ENCODE results near the gene WNT1. TPM values are rescaled to one million over a fixed set of nuclear protein-coding genes. Genes with fewer than 3 reads are reported as not detected.

Gene WNT1
- polyA plus RNA-seq, 1 experiment = not detected

DNA sequence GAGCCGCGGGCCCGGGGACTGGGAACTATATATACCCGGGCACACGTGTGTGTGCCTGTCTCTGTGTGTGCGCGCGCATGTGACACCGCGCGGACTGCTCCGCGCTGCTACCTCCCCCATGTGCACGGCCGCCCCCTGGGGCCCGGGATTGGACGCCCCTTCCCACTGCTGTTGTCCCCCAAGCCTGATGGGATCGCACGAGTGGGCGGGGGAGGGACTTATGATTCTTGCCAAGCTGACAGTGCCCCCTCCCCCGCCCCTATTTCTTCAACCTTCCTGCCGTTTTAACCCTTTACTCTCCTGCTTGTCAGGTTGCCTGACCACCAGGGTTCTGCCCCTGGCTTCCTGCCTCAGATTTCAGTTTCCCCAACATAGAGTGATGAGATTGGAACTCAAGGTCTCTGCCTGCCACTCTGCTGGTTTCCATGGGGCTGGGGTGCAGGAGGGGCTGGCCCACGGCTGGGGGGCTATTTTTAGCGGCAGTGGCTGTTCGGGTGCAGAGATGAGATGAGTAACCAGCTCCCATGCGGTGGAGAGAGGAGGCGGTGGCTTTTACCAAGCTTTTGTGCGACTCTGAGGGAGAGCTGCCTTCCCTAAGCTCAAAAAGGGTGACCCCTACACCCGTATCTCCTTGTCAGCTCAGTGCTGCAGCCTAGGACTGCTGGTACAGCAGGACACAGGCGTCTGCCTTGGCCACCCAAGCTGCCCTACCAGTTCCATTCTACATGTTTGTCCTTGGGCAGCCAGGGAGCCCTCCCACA lies 21.4 kb downstream of the WNT1 start, which contains the start of gene DDN:
DDN (minus strand) TSS at position 5 of the 761 bp plus-strand sequence. CDS start 88 bp downstream, outside the sequence.
- no peak for DNase-seq (ENCODE audit: low read depth)
- POLR2A ChIA-PET = no interaction called here

GRCh38 chr12:49000346-49000745 lies 22.2 kb downstream of the WNT1 start:
- TF ChIP-seq, protein P1, sequence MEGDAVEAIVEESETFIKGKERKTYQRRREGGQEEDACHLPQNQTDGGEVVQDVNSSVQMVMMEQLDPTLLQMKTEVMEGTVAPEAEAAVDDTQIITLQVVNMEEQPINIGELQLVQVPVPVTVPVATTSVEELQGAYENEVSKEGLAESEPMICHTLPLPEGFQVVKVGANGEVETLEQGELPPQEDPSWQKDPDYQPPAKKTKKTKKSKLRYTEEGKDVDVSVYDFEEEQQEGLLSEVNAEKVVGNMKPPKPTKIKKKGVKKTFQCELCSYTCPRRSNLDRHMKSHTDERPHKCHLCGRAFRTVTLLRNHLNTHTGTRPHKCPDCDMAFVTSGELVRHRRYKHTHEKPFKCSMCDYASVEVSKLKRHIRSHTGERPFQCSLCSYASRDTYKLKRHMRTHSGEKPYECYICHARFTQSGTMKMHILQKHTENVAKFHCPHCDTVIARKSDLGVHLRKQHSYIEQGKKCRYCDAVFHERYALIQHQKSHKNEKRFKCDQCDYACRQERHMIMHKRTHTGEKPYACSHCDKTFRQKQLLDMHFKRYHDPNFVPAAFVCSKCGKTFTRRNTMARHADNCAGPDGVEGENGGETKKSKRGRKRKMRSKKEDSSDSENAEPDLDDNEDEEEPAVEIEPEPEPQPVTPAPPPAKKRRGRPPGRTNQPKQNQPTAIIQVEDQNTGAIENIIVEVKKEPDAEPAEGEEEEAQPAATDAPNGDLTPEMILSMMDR (IDR thresholded peaks at IDR 0.05; ENCODE audit: insufficient read depth, low read depth, low read length) = no peak
- Histone ChIP-seq H3K36me3 (ENCODE audit: control insufficient read depth, insufficient read depth, low read length) (peaks cover 23% of the 10 kb centered on the region), H3K27me3 (ENCODE audit: control insufficient read depth, insufficient read depth, low read length) (0 out of 2 replicates have a peak, but pooled peaks cover 2% of the 10 kb centered on the region), H3K4me3 (ENCODE audit: low read depth, low read length) (no peak overlapping the region)
- no peak for DNase-seq (ENCODE audit: low read depth)
- POLR2A ChIA-PET = no interaction called here
- CTCF ChIA-PET = interaction anchor here (1.1 to 27.0 kb wide), 6 partner anchors 11 to 148 kb away, joined by 3 to 757 read pairs (median 6); partner anchors contain the start of genes DDX23, WNT1 and WNT10B

More for the DNA sequence above, 21.4 kb downstream of the WNT1 start, which contains the start of gene DDN:
- Histone ChIP-seq H3K27me3 (ENCODE audit: control insufficient read depth, insufficient read depth, low read length) (0 out of 2 replicates have a peak, but pooled peaks cover 2% of the 10 kb centered on the region), H3K4me3 (ENCODE audit: low read depth, low read length) (peak within 1 kb of the TSS; percentile 33), H3K36me3 (ENCODE audit: control insufficient read depth, insufficient read depth, low read length) (peaks cover 19% of the 10 kb centered on the region)
- CTCF ChIA-PET = interaction anchor here (1.0 to 27.0 kb wide), 6 partner anchors 12 to 147 kb away, joined by 3 to 757 read pairs (median 6); partner anchors contain the start of genes DDX23, WNT1 and WNT10B
- TF ChIP-seq, protein P1 (IDR thresholded peaks at IDR 0.05; ENCODE audit: insufficient read depth, low read depth, low read length) = no peak

DNA sequence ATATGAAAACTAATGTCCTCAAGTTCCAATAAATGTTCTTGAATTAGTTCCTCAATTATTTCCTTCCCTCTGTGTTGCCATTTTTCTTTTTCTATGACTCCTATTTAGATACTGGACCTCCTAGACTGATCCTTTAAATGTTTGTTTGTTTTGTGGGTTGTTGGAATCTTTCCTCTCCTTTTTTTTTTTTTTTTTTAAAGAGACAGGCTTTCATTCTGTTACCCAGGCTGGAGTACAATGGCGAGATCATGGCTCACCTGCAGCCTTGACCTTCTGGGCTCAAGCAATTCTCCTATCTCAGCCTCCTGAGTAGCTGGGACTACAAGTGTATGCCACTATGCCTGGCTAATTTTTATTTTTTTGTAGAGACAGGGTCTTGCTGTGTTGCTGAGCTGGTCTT lies 30.8 kb downstream of the WNT1 start:
- ChIA-PET POLR2A (no interaction called here), CTCF (interaction anchor here (0.6 to 2.1 kb wide), 5 partner anchors 9 to 99 kb away, joined by 3 to 8 read pairs (median 5); no protein-coding TSS in a partner anchor)
- DNase-seq (ENCODE audit: low read depth) = no peak
- TF ChIP-seq, protein P1 (IDR thresholded peaks at IDR 0.05; ENCODE audit: insufficient read depth, low read depth, low read length) = no peak
- no peaks in the 10 kb centered on the region for H3K27me3 ChIP-seq (ENCODE audit: control insufficient read depth, insufficient read depth, low read length)
- peaks cover 13% of the 10 kb centered on the region for H3K36me3 ChIP-seq (ENCODE audit: control insufficient read depth, insufficient read depth, low read length)
- H3K4me3 ChIP-seq (ENCODE audit: low read depth, low read length) = no peak overlapping the region

DNA sequence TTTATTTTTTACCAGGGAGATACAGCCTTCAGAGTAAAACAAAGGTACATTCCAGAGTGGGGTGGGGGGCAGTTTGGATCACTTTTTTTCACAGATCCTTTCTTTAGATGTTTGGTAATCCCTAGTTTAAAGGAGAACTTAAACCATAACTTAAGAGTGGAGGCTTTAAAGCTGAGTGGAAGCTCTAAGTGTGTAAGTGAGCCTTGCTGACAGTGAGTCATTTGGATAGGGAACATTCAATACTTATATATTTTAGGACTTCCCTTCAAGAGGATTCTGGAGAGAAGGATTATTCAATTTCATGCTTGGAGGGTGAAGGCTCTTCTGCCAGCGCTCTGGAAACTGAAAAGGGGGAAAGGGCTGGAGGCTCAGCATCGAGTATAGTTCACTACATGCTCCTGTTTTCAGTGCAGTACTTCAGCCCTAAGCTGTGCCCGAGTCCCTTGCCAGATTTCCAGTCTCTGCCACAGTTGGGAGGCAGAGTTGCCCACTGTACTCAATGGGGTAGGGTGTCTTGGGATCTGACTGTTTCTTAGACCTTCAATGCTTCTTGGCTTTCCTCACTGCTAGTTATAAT lies 32.1 kb downstream of the WNT1 start:
- CTCF ChIA-PET = interaction anchor here (1.2 to 1.8 kb wide), 2 partner anchors 13 to 22 kb away, joined by 3 to 10 read pairs; no protein-coding TSS in a partner anchor

More for the DNA sequence above, 32.1 kb downstream of the WNT1 start:
- peaks cover 7% of the 10 kb centered on the region for H3K36me3 ChIP-seq (ENCODE audit: control insufficient read depth, insufficient read depth, low read length)
- no peak overlapping the region for H3K4me3 ChIP-seq (ENCODE audit: low read depth, low read length)
- TF ChIP-seq, protein P1 (IDR thresholded peaks at IDR 0.05; ENCODE audit: insufficient read depth, low read depth, low read length) = no peak
- no peaks in the 10 kb centered on the region for H3K27me3 ChIP-seq (ENCODE audit: control insufficient read depth, insufficient read depth, low read length)
- POLR2A ChIA-PET = no interaction called here
- no peak for DNase-seq (ENCODE audit: low read depth)
